Panc1 (cell line): ENCODE data around the gene TRMT61A. TPM values are rescaled to one million over a fixed set of nuclear protein-coding genes. Genes with fewer than 3 reads are reported as not detected.

Source experiments
- ATAC-seq: fragments of 200-7000 bp; cut with Tn5 transposase; 2 replicates; pipeline ENCODE4 v1.9.1; 2020; ENCODE audit warnings: mild to moderate bottlenecking, moderate library complexity
- BruUV-seq: library from RNA; stranded (reverse); fragments of 400-500 nt; replicated peaks from 2 replicates; lab custom pipeline; 2021; lab: Mats Ljungman, UMichigan
- CTCF ChIA-PET: fragments of 300-600 bp; sonication (Branson Sonifier 250); formaldehyde crosslinking; loops from one replicate; lab custom pipeline; 2022; ENCODE audit warnings: antibody characterized with exemption; lab: Charles Lee
- POLR2A ChIA-PET: fragments of 300-600 bp; sonication (Branson Sonifier 250); formaldehyde crosslinking; loops from one replicate; lab custom pipeline; 2022; ENCODE audit warnings: antibody characterized with exemption; lab: Charles Lee
- DNase-seq: peaks from one replicate; pipeline ENCODE4 v3.0.0-alpha.2; 2010; ENCODE audit warnings: low read depth, low spot score
- H3K27ac ChIP-seq: 2 replicates; pipeline ENCODE4 v1.5.1; 2011; ENCODE audit warnings: mild to moderate bottlenecking, low read length, inconsistent platforms
- H3K27me3 ChIP-seq: fragments of 200-500 bp; sonication (Bioruptor generic); 2 replicates; pipeline ENCODE4 v1.6.0; 2014; ENCODE audit warnings: low read length, inconsistent platforms; ENCODE audit not compliant: control insufficient read depth, insufficient read depth
- H3K36me3 ChIP-seq: fragments of 200-500 bp; sonication (Bioruptor generic); 2 replicates; pipeline ENCODE4 v1.5.1; 2014; ENCODE audit warnings: inconsistent platforms, mild to moderate bottlenecking, low read length, moderate library complexity; ENCODE audit not compliant: control insufficient read depth, insufficient read depth
- H3K4me1 ChIP-seq: 2 replicates; pipeline ENCODE4 v1.5.1; 2011; ENCODE audit warnings: inconsistent platforms, mild to moderate bottlenecking, low read length, moderate library complexity; ENCODE audit not compliant: control insufficient read depth, insufficient read depth
- H3K4me3 ChIP-seq, 2 experiments: 2 replicates each; pipeline ENCODE4 v1.5.1; 2011 to 2012; ENCODE audit warnings: low read depth in 2 of 2, low read length in 2 of 2, mild to moderate bottlenecking in 2 of 2, inconsistent platforms in 1 of 2, moderate library complexity in 1 of 2
- H3K9me3 ChIP-seq: fragments of 200-500 bp; sonication (Bioruptor generic); 2 replicates; pipeline ENCODE4 v1.5.1; 2014; ENCODE audit warnings: low read depth, mild to moderate bottlenecking, inconsistent platforms, low read length, moderate library complexity; ENCODE audit not compliant: control insufficient read depth, insufficient read depth
- POLR2AphosphoS5 ChIP-seq: IDR thresholded peaks from 2 replicates; pipeline ENCODE4 v1.6.1; 2012; ENCODE audit warnings: mild to moderate bottlenecking, low read depth, low read length, moderate library complexity
- SIN3A ChIP-seq: IDR thresholded peaks from 2 replicates; pipeline ENCODE4 v1.6.1; 2012; ENCODE audit warnings: low read depth, mild to moderate bottlenecking, low read length, moderate library complexity, borderline replicate concordance; ENCODE audit not compliant: insufficient read depth
- TCF7L2 ChIP-seq: IDR thresholded peaks from 2 replicates; pipeline ENCODE4 v1.6.1; 2011; ENCODE audit warnings: mild to moderate bottlenecking, low read depth, low read length, inconsistent platforms
- in situ Hi-C: cut with HindIII; loops from 2 replicates; pipeline ENCODE4 v1.10.0; 2016; ENCODE audit warnings: low sequenced_read_pairs, low pct_unique_long_range_greater_than_20kb
- intact Hi-C: fragments of 100-400 bp; cut with micrococcal nuclease; formaldehyde crosslinking; loops from one replicate; pipeline ENCODE4 v1.10.0; 2022; ENCODE audit not compliant: unreplicated experiment
- total RNA-seq: library from RNA; stranded (reverse); gene quantifications from one replicate; pipeline ENCODE4 v1.2.1, GENCODE V29; 2021; ENCODE audit not compliant: unreplicated experiment
- TF ChIP-seq, protein P1 (sequence below): fragments of 450-650 bp; IDR thresholded peaks from 2 replicates; pipeline ENCODE4 v1.5.1; 2017; ENCODE audit warnings: mild to moderate bottlenecking
- TF ChIP-seq, protein P2 (sequence below), 2 experiments: IDR thresholded peaks; 2 replicates each; pipeline ENCODE4 v1.6.1; 2011 to 2012; ENCODE audit warnings: low read depth in 2 of 2, control low read depth in 1 of 2, low read length in 1 of 2, mild to moderate bottlenecking in 1 of 2, moderate library complexity in 1 of 2; ENCODE audit not compliant: insufficient read depth in 1 of 2

Gene TRMT61A
- total RNA-seq, 1 experiment from 2014 or later: 22.9 TPM

DNA sequence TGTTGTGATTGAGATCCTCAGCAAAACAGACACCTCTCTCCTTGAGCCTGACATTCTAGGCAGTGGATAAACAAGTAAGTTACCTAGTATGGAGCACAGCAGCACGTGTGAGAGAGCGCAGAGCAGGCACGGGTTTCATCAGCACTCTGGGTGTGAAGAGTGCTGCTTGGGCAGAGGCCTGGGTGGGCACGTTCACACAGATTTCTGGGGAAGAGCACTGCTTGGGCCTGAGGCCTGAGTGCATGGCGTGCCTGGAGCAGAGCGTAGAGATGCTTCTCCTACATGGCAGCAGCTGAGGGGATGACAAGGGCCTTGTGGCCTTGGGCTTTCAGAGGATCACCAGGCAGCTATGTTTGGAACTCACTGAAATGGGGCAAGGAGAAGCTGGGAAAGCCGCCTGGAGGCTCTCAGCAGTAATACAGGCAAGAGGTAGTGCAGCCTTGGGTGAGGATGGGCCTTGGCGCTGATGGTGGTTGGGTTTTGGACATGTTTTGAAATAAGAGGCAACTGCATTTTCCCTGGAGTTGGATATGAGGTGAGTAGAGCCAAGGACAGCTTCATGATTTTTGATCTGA is 23.9 kb upstream of the TRMT61A start:
- Histone ChIP-seq H3K36me3 (peaks cover 8% of the 10 kb centered on the region), H3K9me3 (no peaks in the 10 kb centered on the region), H3K4me1 (no peaks in the 10 kb centered on the region), H3K4me3 (no peak overlapping the region), H3K27ac (no peak overlapping the region), H3K27me3 (no peaks in the 10 kb centered on the region)
- TF ChIP-seq, protein P1, sequence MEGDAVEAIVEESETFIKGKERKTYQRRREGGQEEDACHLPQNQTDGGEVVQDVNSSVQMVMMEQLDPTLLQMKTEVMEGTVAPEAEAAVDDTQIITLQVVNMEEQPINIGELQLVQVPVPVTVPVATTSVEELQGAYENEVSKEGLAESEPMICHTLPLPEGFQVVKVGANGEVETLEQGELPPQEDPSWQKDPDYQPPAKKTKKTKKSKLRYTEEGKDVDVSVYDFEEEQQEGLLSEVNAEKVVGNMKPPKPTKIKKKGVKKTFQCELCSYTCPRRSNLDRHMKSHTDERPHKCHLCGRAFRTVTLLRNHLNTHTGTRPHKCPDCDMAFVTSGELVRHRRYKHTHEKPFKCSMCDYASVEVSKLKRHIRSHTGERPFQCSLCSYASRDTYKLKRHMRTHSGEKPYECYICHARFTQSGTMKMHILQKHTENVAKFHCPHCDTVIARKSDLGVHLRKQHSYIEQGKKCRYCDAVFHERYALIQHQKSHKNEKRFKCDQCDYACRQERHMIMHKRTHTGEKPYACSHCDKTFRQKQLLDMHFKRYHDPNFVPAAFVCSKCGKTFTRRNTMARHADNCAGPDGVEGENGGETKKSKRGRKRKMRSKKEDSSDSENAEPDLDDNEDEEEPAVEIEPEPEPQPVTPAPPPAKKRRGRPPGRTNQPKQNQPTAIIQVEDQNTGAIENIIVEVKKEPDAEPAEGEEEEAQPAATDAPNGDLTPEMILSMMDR: no peak
- TF ChIP-seq, protein P2, sequence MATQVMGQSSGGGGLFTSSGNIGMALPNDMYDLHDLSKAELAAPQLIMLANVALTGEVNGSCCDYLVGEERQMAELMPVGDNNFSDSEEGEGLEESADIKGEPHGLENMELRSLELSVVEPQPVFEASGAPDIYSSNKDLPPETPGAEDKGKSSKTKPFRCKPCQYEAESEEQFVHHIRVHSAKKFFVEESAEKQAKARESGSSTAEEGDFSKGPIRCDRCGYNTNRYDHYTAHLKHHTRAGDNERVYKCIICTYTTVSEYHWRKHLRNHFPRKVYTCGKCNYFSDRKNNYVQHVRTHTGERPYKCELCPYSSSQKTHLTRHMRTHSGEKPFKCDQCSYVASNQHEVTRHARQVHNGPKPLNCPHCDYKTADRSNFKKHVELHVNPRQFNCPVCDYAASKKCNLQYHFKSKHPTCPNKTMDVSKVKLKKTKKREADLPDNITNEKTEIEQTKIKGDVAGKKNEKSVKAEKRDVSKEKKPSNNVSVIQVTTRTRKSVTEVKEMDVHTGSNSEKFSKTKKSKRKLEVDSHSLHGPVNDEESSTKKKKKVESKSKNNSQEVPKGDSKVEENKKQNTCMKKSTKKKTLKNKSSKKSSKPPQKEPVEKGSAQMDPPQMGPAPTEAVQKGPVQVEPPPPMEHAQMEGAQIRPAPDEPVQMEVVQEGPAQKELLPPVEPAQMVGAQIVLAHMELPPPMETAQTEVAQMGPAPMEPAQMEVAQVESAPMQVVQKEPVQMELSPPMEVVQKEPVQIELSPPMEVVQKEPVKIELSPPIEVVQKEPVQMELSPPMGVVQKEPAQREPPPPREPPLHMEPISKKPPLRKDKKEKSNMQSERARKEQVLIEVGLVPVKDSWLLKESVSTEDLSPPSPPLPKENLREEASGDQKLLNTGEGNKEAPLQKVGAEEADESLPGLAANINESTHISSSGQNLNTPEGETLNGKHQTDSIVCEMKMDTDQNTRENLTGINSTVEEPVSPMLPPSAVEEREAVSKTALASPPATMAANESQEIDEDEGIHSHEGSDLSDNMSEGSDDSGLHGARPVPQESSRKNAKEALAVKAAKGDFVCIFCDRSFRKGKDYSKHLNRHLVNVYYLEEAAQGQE (IDR thresholded peaks at IDR 0.05; ENCODE audit: insufficient read depth in 1 of 2, low read depth in 2 of 2, low read length in 1 of 2): no peak
- TF ChIP-seq POLR2AphosphoS5 (no peak), TCF7L2 (no peak), SIN3A (no peak)
- intact Hi-C loops (no loop called here), in situ Hi-C loops (no loop called here)
- peak; percentile 60; the same call in 1 of the 2 replicates for ATAC-seq
- no peak for DNase-seq
- ChIA-PET CTCF (no interaction called here), POLR2A (no interaction called here)
- BruUV-seq: no TSS peak

- intact Hi-C loops (no loop called here), in situ Hi-C loops (no loop called here)
- Histone ChIP-seq H3K9me3 (no peaks in the 10 kb centered on the region), H3K36me3 (peaks cover 8% of the 10 kb centered on the region), H3K27ac (no peak overlapping the region), H3K4me1 (no peaks in the 10 kb centered on the region), H3K27me3 (no peaks in the 10 kb centered on the region), H3K4me3 (no peak overlapping the region)
- no peak for DNase-seq
- BruUV-seq: no TSS peak
- ChIA-PET POLR2A (no interaction called here), CTCF (no interaction called here)
- no peak for TF ChIP-seq TCF7L2
- TF ChIP-seq POLR2AphosphoS5: no peak
- TF ChIP-seq, protein P2 (IDR thresholded peaks at IDR 0.05; ENCODE audit: insufficient read depth in 1 of 2, low read depth in 2 of 2, low read length in 1 of 2): no peak
- TF ChIP-seq SIN3A: no peak
- TF ChIP-seq, protein P1: no peak
- no peak for ATAC-seq
Measured at GRCh38 chr14:103507751-103508150, 21.2 kb upstream of the TRMT61A start.
